Neural progenitor cell (in vitro differentiated cells): ENCODE measurements around the gene MMP21.

Experiments used
- EZH2 ChIP-seq: fragments of 200-600 bp; sonication (generic); IDR thresholded peaks from 2 replicates; pipeline ENCODE4 v1.6.1; 2017; ENCODE audit warnings: antibody characterized with exemption, mild to moderate bottlenecking, moderate library complexity
- EZH2phosphoT487 ChIP-seq: fragments of 200-600 bp; sonication (generic); IDR thresholded peaks from 2 replicates; pipeline ENCODE4 v1.6.1; 2017; ENCODE audit warnings: antibody characterized with exemption
- TF ChIP-seq, protein P1 (sequence below): fragments of 200-600 bp; sonication (generic); IDR thresholded peaks from 2 replicates; pipeline ENCODE4 v1.5.1; 2017; ENCODE audit warnings: antibody characterized with exemption, mild to moderate bottlenecking

DNA sequence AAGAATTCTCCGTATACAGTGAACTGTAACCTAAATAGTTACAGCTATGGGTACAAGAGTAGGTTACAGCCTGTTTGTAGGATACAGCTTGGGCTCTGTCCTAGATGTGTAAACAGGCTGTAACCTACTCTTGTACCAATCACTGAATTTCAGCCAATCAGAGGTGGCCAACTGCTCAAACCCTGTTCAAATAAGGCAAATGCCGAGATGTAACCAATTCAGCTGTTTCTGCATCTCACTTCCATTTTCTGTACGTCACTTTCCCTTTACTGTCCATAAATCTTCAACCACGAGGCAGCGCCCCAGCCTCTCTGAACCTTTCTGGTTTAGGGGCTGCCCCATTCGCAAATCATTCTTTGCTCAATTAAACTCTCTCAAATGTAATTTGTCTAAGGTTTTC lies 8.3 kb upstream of the MMP21 start:
- TF ChIP-seq, protein P1, sequence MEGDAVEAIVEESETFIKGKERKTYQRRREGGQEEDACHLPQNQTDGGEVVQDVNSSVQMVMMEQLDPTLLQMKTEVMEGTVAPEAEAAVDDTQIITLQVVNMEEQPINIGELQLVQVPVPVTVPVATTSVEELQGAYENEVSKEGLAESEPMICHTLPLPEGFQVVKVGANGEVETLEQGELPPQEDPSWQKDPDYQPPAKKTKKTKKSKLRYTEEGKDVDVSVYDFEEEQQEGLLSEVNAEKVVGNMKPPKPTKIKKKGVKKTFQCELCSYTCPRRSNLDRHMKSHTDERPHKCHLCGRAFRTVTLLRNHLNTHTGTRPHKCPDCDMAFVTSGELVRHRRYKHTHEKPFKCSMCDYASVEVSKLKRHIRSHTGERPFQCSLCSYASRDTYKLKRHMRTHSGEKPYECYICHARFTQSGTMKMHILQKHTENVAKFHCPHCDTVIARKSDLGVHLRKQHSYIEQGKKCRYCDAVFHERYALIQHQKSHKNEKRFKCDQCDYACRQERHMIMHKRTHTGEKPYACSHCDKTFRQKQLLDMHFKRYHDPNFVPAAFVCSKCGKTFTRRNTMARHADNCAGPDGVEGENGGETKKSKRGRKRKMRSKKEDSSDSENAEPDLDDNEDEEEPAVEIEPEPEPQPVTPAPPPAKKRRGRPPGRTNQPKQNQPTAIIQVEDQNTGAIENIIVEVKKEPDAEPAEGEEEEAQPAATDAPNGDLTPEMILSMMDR, result no peak
- TF ChIP-seq EZH2 (no peak), EZH2phosphoT487 (no peak)
